GM12892 (cell line): ENCODE data around the gene TAP1.

Source experiments
- POLR2A ChIP-seq: IDR thresholded peaks from 2 replicates; pipeline ENCODE4 v1.6.1; 2011; ENCODE audit warnings: low read depth, low read length, control low read depth
- POLR2AphosphoS5 ChIP-seq: IDR thresholded peaks from 2 replicates; pipeline ENCODE4 v1.6.1; 2011; ENCODE audit warnings: low read depth, low read length, control low read depth
- TAF1 ChIP-seq: IDR thresholded peaks from 2 replicates; pipeline ENCODE4 v1.6.1; 2011; ENCODE audit warnings: low read depth, mild to moderate bottlenecking, control low read depth, low read length, borderline replicate concordance

GRCh38 chr6:32815115-32815514, 38.4 kb downstream of the TAP1 start:
- TF ChIP-seq POLR2A (no peak), POLR2AphosphoS5 (no peak), TAF1 (no peak)
